ENCODE results near the gene PTPRK.

The PTPRK gene

DNA sequence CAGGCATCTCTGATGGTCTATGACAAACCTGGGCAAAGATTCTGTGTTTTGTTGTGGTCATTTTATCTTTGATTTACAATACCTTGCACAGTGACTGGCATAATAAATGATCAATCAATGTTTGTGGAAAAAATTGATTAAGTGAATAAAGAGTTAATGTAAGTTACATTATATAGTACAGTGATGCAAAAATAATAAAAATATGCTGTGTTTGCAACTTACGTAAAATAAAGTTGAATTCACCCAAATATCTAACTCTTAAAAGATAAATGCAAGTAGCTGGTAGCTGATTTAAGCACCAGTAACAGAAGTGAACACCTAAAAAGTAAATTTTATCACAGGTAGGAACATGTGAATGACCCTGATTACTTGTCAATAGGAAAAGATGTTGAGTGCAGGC lies 443.6 kb downstream of the PTPRK start:
- no peak for DNase-seq (ENCODE audit: extremely low read depth, low read depth)
- TF ChIP-seq CTCF (IDR thresholded peaks at IDR 0.05; ENCODE audit: low read depth, low read length), result no peak

DNA sequence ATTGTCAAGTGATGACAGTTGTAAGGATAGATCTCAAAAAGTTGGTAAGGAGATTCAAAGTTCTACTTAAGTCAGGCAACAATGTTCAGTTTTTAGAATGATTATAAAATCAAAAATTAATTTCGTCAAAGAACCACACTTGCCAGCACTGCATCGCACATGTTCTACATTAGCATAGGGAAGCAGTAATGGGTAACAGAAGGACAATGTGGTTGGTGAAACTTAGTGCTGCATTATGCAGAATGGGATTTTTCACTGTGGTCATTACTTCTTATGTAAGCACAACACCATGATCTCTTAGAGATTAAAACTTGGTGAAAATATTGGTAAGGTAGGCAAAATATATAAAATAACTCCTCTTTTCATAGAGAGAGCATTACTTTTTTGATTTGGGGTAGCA lies 445.8 kb downstream of the PTPRK start:
- no peak for TF ChIP-seq CTCF (IDR thresholded peaks at IDR 0.05; ENCODE audit: low read depth, low read length)

DNA sequence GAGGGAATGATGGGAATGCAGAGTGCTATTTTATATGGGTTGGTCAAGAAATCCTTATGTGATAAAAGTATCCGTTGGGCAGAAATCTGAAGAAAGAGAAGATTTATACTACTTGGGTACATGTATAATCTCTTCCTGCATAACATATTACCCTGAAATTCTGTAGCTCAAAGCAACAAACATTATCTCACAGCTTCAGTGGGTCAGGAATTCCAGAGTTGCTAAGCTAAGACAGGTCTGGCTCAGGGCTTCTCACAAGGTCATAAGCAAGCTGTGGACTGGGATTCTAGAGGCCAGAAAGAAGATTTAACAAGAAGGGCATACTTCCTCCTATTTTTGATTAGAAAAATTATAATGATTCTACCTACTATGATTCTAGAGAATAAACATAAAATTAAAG lies 447.0 kb downstream of the PTPRK start:
- DNase-seq (ENCODE audit: extremely low read depth, low read depth), result no peak

More for the DNA sequence above, 445.8 kb downstream of the PTPRK start:
- DNase-seq (ENCODE audit: extremely low read depth, low read depth), result peak; percentile 4

GRCh38 chr6:128071212-128071611 lies 449.2 kb downstream of the PTPRK start:
- no peak for TF ChIP-seq CTCF (IDR thresholded peaks at IDR 0.05; ENCODE audit: low read depth, low read length)

More for the DNA sequence above, 447.0 kb downstream of the PTPRK start:
- no peak for TF ChIP-seq CTCF (IDR thresholded peaks at IDR 0.05; ENCODE audit: low read depth, low read length)

DNA sequence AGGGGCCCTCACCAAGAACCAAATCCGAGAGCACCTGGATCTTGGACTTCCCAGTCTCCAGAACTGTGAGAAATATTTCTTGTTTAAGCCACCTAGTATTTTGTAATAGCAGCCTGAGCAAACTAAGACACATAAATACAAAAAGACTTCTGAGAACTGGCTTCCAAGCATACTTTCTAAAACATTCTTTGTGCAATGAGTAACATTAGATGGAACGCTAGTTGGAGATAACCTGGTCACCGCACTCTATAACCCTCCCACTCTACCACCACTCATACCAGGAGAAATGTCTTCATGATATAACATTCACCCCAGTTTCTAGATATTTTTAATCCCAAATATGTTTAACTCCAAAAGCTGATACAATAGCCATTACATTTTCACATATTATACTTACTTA lies 450.0 kb downstream of the PTPRK start:
- no peak for TF ChIP-seq CTCF (IDR thresholded peaks at IDR 0.05; ENCODE audit: low read depth, low read length)
- no peak for DNase-seq (ENCODE audit: extremely low read depth, low read depth)

More at GRCh38 chr6:128071212-128071611, 449.2 kb downstream of the PTPRK start:
- DNase-seq (ENCODE audit: extremely low read depth, low read depth), result no peak

DNA sequence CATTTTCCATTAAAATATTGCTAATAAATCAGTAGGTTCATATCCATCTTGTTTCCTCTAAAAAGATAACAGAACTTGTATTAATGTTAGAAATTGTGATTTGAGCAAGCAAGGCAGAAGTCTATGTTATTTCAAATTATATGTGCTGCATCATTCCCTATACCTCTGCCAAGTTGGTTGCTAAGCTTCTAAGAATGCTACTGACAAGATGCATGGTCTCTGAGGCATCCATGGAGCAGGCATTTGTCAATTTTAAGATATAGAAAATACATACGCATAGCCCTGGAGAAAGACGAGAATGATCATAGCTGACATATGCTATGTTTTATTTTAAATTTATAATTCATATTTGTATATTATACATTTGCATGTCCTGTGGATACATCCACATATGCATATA lies 451.2 kb downstream of the PTPRK start:
- DNase-seq (ENCODE audit: extremely low read depth, low read depth), result peak; percentile 2

GRCh38 chr6:128068119-128068479 lies 452.3 kb downstream of the PTPRK start:
- no peak for DNase-seq (ENCODE audit: extremely low read depth, low read depth)
- no peak for TF ChIP-seq CTCF (IDR thresholded peaks at IDR 0.05; ENCODE audit: low read depth, low read length)

More for the DNA sequence above, 451.2 kb downstream of the PTPRK start:
- no peak for TF ChIP-seq CTCF (IDR thresholded peaks at IDR 0.05; ENCODE audit: low read depth, low read length)

Measured in AG09319 (cell line).